ENCODE data around the gene XRCC5.

XRCC5 gene

GRCh38 chr2:216159646-216160045, 50.5 kb downstream of the XRCC5 start:
- DNase-seq (ENCODE audit: low read depth) = no peak

- DNase-seq (ENCODE audit: low read depth) = no peak
Measured at GRCh38 chr2:216160786-216161185, 51.6 kb downstream of the XRCC5 start.

DNA sequence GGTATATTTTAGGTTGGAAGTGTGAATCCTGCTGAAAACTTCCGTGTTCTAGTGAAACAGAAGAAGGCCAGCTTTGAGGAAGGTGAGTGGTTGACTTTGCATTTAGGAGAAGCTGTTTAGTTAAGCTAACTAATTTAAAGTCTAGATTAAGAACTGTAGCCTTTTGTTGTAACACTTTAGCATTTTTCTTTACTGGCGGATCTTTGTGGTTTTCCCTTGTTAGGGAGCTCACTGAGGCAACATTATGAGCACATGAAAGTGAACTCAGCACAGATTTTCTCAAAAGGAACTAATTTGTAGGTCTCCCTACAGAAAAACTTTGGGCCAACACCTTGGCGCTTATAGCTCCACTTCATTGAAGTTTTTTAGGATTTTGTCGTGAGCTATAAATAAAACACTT, 52.8 kb downstream of the XRCC5 start:
- DNase-seq (ENCODE audit: low read depth) = no peak

- DNase-seq (ENCODE audit: low read depth) = no peak
Measured at GRCh38 chr2:216163518-216163917, 54.4 kb downstream of the XRCC5 start.

DNA sequence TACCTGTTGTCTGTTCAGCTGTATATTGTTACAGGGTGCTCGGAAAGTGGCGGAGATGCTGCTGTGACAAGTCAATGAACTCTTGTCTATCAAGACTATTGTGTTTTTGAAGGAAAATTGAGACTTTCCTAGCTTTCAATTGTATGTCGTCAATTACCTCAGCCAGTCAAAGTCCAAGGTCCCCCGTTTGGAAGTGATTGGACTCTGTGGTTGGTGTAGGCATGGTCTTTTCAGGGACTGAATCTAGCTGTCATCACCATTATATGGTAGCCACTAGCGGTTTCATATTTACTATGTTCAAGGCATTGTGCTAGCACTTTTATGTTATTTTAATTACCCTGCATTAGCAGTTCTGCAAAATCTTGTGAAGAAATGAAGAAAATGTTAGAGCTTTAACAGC, 54.9 kb downstream of the XRCC5 start:
- no peak for DNase-seq (ENCODE audit: low read depth)

- DNase-seq (ENCODE audit: low read depth) = no peak
Measured at GRCh38 chr2:216164576-216164975, 55.4 kb downstream of the XRCC5 start.

DNA sequence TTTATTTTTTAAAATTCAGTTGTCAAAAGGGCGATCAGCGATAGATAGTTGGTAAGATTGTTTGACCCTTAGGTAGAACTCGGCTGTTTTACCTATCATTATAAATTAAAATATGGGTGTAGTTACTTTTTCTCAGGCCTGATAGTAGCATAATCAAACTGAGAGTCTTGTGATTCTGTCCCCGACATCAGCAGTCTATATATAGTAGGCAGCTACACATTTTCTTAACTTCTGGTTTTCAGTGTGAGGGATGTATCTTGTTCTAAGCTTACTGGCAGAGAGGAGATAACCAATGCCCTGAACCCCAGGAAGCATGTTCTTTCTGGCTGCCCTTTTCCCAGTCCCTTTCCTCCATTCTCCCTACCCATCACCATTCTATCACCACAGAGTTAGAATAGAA, 56.6 kb downstream of the XRCC5 start:
- no peak for DNase-seq (ENCODE audit: low read depth)

- DNase-seq (ENCODE audit: low read depth) = no peak
Measured at GRCh38 chr2:216169087-216169486, 59.9 kb downstream of the XRCC5 start.

DNA sequence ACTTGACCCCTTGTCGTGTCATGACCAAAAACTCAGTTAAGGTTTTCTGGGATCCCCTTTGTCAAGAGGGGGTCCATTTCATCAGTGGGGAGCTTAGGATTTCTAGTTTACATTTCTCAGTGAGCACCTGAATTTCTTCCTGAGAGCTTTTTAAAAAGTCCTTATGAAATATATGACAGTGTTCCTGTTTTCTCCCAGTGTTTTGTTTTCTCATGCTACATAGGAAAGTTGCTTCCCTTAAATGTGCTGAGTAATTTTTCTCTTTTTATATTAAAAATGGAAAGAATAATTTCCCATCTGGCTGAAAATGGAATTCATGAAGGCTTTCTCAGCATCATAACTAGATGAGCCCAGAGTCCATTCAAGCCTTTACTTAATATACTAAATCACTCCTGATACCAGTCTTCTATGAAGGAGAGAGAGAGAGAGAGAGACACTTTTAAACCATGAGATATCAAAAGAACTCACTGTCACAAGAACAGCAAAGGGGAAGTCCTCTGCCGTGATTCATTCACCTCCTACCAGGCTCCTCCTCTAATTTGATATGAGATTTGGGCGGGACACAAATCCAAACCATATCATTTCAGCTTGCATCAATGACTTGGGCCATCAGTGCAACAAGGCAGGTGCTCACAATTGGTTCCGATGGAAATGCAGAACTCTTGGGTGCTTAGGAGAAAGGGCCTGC, 61.1 kb downstream of the XRCC5 start:
- no peak for DNase-seq (ENCODE audit: low read depth)

DNA sequence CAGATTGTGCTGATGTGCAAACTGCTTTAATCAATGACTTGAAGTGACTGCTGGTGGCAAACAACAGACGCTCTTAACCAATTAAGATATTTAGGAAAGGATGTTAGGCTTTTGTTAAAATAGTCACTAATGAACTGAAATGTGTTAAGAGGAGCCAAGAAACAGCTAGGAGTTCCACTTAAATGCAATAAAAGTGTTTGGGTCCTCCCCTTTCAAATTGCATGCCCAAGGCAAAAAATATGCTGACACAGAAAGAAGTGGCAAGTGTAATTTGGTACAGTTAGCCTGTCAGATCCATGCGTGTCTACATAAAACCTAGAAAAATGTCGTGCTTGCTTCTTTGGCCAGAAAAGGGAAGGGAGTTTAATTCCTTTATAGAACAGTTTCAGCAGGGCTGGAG, 61.9 kb downstream of the XRCC5 start:
- no peak for DNase-seq (ENCODE audit: low read depth)

- DNase-seq (ENCODE audit: low read depth) = no peak
Measured at GRCh38 chr2:216172493-216172892, 63.3 kb downstream of the XRCC5 start.

DNA sequence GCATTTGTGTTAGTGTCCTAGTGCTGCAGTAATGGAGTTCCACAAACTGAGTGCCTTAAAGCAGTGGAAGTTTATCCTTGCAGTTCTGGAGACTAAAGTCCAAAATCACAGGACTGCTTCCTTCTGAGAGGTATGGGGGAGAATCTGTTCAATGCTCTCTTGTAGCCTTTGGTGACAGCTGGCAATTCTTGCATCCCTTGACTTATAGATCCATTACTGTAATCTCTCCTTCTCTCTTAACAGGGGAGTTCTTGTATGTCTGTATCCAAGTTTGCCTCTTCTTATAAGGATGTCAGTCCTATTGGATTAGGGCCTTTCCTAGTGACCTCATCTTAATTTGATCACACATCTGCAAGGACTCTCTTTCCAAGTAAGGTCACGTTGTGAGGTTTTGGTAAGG, 69.9 kb downstream of the XRCC5 start:
- DNase-seq (ENCODE audit: low read depth) = no peak

DNA sequence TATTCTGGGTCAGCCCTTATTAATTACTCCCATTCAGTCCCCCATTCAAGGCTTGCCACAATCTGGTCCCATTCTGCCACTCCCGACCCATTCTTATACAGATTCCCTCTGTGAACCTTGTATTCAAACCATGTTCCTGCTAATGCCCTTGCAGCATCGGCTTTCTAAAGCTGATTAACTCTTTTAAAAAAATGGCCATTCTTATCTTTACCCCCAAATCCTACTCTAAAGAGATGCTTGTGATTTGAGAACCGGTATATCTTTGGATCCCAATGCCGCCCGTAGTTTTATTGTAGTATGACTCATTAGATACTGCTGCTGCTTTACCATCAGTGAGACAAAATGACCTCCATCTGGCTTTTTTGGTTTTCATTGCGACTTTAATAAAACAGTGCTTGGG, 72.2 kb downstream of the XRCC5 start:
- no peak for DNase-seq (ENCODE audit: low read depth)

DNA sequence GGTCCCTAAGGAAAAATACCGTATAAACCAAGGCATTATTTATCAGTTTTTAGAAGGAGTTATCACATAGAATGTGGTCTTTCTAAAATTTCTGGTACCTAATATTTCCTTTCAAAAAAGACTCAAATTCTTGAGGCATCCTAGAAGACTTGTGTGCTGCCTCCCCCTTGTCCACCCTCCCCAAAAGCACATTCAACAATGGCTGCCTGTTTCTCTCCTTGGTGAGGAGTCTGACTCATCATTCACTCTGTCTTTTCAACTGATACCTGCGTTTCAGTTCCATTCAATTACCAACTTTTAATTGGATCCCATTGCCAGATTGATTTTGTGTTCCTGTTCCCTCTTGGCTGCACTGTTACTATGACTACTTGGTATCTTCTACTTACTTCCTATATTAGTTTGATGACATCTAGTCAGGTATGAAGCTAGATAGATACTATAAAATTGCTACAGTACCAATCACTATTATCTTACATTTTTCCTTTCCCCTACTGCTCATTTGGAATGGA, 72.9 kb downstream of the XRCC5 start:
- DNase-seq (ENCODE audit: low read depth) = no peak

GRCh38 chr2:216183462-216183861, 74.3 kb downstream of the XRCC5 start:
- DNase-seq (ENCODE audit: low read depth) = no peak

GRCh38 chr2:216188559-216188850, 79.4 kb downstream of the XRCC5 start:
- no peak for DNase-seq (ENCODE audit: low read depth)

GRCh38 chr2:216188956-216189355, 79.8 kb downstream of the XRCC5 start:
- DNase-seq (ENCODE audit: low read depth) = no peak

DNA sequence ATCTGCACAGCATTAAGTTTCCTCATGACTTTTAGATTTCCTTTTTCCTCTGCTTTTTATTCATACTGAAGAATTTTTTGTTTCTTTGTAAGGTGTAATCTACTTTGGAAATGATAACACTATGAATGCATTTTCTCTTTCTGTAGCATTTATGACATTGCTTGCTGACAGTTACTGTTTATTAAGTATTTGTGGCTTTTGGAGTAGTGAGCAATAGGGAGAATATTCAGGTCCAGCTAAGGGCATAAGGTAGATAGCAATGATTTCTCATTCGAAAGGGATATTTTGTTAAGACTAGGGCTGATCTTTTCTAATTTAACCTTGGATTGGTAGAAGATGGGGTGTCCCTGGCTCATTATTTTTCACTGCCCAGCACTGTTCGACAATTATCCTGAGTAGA, 80.3 kb downstream of the XRCC5 start:
- no peak for DNase-seq (ENCODE audit: low read depth)

GRCh38 chr2:216192181-216192580, 83.0 kb downstream of the XRCC5 start:
- DNase-seq (ENCODE audit: low read depth) = no peak

GRCh38 chr2:216192931-216193330, 83.8 kb downstream of the XRCC5 start:
- no peak for DNase-seq (ENCODE audit: low read depth)

DNA sequence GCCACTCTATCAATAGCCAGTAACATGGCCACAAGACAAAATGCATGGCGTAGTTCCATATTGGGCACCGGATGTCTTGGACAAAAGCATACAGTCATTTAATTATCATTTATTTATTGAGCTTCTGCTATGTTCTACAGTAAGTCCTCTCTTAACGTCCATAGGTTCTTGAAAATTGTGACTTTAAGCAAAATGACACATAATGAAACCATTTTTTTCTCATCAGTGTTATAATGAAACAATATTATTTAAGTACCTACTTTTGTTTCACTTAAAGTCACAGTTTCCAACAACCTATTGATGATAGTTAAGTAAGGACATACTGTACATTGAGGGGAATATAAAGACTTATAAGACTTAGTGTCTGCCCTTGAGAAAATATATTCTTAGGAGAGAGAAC, 84.9 kb downstream of the XRCC5 start:
- no peak for DNase-seq (ENCODE audit: low read depth)

GRCh38 chr2:216194561-216194960, 85.4 kb downstream of the XRCC5 start:
- no peak for DNase-seq (ENCODE audit: low read depth)

- DNase-seq (ENCODE audit: low read depth) = no peak
Measured at GRCh38 chr2:216195565-216196029, 86.4 kb downstream of the XRCC5 start.

GRCh38 chr2:216201692-216202306, 92.7 kb downstream of the XRCC5 start:
- DNase-seq (ENCODE audit: low read depth) = no peak
